ENCODE results near the gene INPP5B.
"Not testable (repeated sequence)": the region's sequence is repeated elsewhere in the genome, so short reads cannot be mapped to it uniquely, and the experiment has no call there.

INPP5B gene

GRCh38 chr1:37901893-37902225, 45.0 kb downstream of the INPP5B start:
- H3K4me3 ChIP-seq (ENCODE audit: low read depth, low read length) = no peak overlapping the region
- TF ChIP-seq, protein P1, sequence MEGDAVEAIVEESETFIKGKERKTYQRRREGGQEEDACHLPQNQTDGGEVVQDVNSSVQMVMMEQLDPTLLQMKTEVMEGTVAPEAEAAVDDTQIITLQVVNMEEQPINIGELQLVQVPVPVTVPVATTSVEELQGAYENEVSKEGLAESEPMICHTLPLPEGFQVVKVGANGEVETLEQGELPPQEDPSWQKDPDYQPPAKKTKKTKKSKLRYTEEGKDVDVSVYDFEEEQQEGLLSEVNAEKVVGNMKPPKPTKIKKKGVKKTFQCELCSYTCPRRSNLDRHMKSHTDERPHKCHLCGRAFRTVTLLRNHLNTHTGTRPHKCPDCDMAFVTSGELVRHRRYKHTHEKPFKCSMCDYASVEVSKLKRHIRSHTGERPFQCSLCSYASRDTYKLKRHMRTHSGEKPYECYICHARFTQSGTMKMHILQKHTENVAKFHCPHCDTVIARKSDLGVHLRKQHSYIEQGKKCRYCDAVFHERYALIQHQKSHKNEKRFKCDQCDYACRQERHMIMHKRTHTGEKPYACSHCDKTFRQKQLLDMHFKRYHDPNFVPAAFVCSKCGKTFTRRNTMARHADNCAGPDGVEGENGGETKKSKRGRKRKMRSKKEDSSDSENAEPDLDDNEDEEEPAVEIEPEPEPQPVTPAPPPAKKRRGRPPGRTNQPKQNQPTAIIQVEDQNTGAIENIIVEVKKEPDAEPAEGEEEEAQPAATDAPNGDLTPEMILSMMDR (IDR thresholded peaks at IDR 0.05; ENCODE audit: insufficient read depth, low read length, missing control alignments) = no peak
- POLR2A ChIA-PET = no interaction called here
- DNase-seq (ENCODE audit: low read depth, low spot score) = no peak
- CTCF ChIA-PET = interaction anchor here (0.7 kb wide), 1 partner anchor 42 kb away, joined by 3 read pairs; no protein-coding TSS in a partner anchor

DNA sequence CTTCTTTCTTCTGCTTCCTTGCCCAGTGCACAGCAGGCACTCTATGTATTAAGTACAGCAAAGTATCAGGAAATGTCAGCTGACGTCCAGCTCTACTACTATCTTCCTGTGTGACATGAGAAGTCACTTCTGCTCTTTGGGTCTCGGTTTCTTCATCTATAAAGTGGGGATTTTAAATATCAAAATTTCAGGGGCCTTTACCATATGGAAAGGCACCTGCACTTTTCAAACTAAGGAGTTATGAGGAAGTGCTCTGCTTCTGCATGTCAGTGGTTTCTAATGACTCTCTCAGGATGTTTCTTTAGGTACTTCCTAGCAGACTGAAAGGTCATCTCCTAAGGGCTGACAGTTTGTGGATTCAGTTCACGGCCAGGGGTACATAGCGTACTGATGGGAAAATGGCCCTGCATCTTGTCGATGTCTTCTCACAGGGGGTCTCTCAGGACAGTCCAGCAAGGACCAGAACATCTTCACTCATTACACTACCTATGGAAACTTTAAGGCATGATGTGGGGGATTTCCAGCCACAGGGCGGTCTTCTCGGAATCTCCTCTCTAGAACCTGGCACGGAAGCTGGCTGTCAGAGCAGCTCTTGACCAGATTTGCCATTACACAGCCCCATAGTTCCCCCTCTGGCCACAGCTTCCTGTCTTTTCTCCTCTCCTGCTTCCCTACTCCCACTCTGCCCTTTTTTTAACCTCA, 45.5 kb downstream of the INPP5B start:
- no peak for DNase-seq (ENCODE audit: low read depth, low spot score)
- H3K4me3 ChIP-seq (ENCODE audit: low read depth, low read length) = no peak overlapping the region
- ChIA-PET CTCF (interaction anchor here (0.7 kb wide), 1 partner anchor 41 kb away, joined by 3 read pairs; no protein-coding TSS in a partner anchor), POLR2A (no interaction called here)
- TF ChIP-seq, protein P1 (IDR thresholded peaks at IDR 0.05; ENCODE audit: insufficient read depth, low read length, missing control alignments) = no peak

DNA sequence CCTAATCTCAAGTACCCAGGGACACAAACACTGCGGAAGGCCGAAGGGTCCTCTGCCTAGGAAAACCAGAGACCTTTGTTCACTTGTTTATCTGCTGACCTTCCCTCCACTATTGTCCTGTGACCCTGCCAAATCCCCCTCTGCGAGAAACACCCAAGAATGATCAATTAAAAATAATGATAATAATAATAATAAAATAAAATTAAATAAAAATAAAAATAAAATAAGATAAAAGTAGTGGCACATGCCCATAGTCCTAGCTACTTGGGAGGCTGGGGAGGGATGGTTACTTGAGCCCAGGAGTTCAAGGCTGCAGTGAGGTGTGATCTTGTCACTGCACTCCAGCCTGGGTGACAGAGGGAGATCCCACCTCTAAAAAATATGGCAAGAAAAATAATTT, 49.3 kb downstream of the INPP5B start:
- H3K4me3 ChIP-seq (ENCODE audit: low read depth, low read length); POLR2A ChIA-PET; DNase-seq (ENCODE audit: low read depth, low spot score): not testable (repeated sequence)
- CTCF ChIA-PET = interaction anchor here (1.5 kb wide), 1 partner anchor 37 kb away, joined by 3 read pairs; no protein-coding TSS in a partner anchor

DNA sequence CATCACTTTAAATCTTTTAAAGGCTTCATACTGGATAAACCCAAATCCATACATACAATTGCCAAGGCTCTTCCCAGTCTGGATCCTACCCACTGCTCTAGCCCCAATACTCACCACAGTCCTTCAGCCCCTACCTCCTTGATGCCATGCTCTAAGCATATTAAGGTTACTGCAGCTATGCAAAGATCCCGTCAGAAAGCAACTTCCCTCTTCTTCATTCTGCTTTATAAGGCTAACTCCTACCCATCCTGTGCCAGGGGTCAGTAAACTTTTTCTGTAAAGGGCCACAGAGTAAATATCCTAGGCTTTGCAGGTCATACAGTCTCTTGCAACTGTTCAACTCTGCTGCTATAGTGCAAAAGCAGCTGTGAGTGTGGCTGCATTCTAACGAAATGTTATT, 53.2 kb downstream of the INPP5B start:
- TF ChIP-seq, protein P1 (IDR thresholded peaks at IDR 0.05; ENCODE audit: insufficient read depth, low read length, missing control alignments) = no peak
- H3K4me3 ChIP-seq (ENCODE audit: low read depth, low read length) = no peak overlapping the region
- ChIA-PET POLR2A (no interaction called here), CTCF (interaction anchor here (3.7 to 4.6 kb wide), 2 partner anchors 17 to 33 kb away, joined by 15 to 27 read pairs; no protein-coding TSS in a partner anchor)
- DNase-seq (ENCODE audit: low read depth, low spot score) = no peak

DNA sequence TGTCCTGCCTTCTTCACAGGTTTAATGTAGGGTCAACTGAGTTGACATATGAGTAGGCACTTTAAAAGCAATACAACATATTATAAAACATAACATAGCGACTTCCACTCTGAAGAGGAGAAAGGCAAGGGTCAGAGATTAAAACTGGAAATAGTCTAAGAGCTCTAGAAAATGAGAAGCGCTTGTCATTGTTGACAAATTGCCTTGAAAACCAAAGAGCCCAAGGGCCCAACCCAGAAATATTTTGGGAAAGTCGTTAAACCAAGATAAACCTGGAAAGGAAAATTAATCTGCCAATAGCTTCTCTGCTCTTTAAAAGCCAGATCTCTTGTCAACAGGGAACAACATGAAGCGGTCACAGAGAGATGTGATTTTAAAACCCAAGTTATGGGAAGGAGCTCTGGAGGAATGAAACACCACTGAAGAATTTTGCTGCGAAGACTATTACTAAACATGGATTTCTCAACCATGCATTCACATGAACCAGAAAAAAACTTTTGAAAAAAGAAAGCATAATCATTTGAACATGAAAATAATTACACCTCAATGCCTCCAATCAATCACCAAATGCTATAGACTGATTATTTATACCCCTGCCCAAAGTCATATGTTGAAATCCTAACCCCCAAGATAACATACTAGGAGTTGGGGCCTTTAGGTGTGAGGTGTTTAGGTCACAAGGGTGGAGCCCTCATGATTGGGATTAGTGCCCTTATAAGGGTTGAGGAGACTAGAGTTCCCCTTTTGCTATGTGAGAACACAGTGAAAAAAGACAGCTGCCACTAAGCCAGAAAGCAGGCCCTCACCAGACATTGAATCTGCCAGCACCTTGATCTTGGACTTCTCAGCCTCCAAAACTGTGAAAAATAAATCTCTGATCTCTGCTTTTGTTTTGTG, 54.5 kb downstream of the INPP5B start:
- ChIA-PET CTCF (interaction anchor here (0.9 to 4.6 kb wide), 8 partner anchors 10 to 942 kb away, joined by 3 to 27 read pairs (median 4); no protein-coding TSS in a partner anchor), POLR2A (no interaction called here)
- peak; percentile 41 for DNase-seq (ENCODE audit: low read depth, low spot score)
- TF ChIP-seq, protein P1 (IDR thresholded peaks at IDR 0.05; ENCODE audit: insufficient read depth, low read length, missing control alignments) = no peak
- no peak overlapping the region for H3K4me3 ChIP-seq (ENCODE audit: low read depth, low read length)

GRCh38 chr1:37890378-37891014, 56.4 kb downstream of the INPP5B start:
- peak; percentile 4 for DNase-seq (ENCODE audit: low read depth, low spot score)
- CTCF ChIA-PET = interaction anchor here (0.7 to 5.5 kb wide), 11 partner anchors 8 to 89 kb away, joined by 3 to 33 read pairs (median 9); partner anchors contain the start of gene MTF1
- TF ChIP-seq, protein P1 (IDR thresholded peaks at IDR 0.05; ENCODE audit: insufficient read depth, low read length, missing control alignments) = no peak
- POLR2A ChIA-PET = no interaction called here
- H3K4me3 ChIP-seq (ENCODE audit: low read depth, low read length) = no peak overlapping the region

All from AG04449 (cell line).